ENCODE results near the gene PCNX2. TPM values are rescaled to one million over a fixed set of nuclear protein-coding genes. Genes with fewer than 3 reads are reported as not detected.

PCNX2 gene
- total RNA-seq, 2 donors from 2014 or later = 8.4 to 23.2 TPM

DNA sequence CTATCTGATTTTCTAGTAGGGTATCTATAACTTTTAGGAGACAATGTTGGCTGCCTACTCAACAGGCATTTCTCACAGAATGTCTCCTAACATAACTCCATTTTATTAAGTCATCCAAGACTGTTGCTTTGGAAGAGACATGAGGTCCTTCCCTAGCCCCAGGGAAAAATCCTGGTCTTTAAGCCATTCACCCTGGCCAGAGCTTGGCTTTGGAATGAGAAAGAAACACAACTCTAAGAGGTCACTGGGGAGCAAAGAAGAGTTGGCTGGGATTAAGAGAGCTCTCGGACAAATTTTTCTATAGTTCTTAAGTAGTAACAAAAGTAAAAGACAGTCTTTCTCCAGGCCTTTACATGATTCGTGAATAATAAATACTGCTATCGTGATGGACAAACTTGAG lies 57.9 kb downstream of the PCNX2 start:
- no peaks in the 10 kb centered on the region for H3K36me3 ChIP-seq
- peaks cover 3% of the 10 kb centered on the region for H3K4me1 ChIP-seq (replicated peaks)
- no peak for TF ChIP-seq CTCF (IDR thresholded peaks at IDR 0.05)
- TF ChIP-seq POLR2A (IDR thresholded peaks at IDR 0.05) = no peak
- no peak for TF ChIP-seq POLR2AphosphoS5 (IDR thresholded peaks at IDR 0.05)
- H3K4me3 ChIP-seq = no peak overlapping the region
- no peaks in the 10 kb centered on the region for H3K9me3 ChIP-seq
- H3K27me3 ChIP-seq (replicated peaks; ENCODE audit: insufficient read depth) = no peaks in the 10 kb centered on the region
- 91% methylated on average over 3 of the region's 3 CpGs for WGBS
- intact Hi-C loops (cut with DNase I) = no loop called here
- H3K27ac ChIP-seq = no peak overlapping the region
- DNase-seq (ENCODE audit: low spot score) = no peak

GRCh38 chr1:233233508-233234040 lies 62.0 kb downstream of the PCNX2 start:
- Histone ChIP-seq H3K9me3 (no peaks in the 10 kb centered on the region), H3K36me3 (no peaks in the 10 kb centered on the region), H3K4me3 (no peak overlapping the region), H3K27me3 (replicated peaks; ENCODE audit: insufficient read depth) (no peaks in the 10 kb centered on the region), H3K4me1 (replicated peaks) (no peaks in the 10 kb centered on the region), H3K27ac (no peak overlapping the region)
- DNase-seq (ENCODE audit: low spot score) = no peak
- TF ChIP-seq CTCF (IDR thresholded peaks at IDR 0.05) = no peak
- no peak for TF ChIP-seq POLR2AphosphoS5 (IDR thresholded peaks at IDR 0.05)
- TF ChIP-seq POLR2A (IDR thresholded peaks at IDR 0.05) = no peak
- intact Hi-C loops (cut with DNase I) = no loop called here
- 87% methylated on average over 5 of the region's 5 CpGs for WGBS

DNA sequence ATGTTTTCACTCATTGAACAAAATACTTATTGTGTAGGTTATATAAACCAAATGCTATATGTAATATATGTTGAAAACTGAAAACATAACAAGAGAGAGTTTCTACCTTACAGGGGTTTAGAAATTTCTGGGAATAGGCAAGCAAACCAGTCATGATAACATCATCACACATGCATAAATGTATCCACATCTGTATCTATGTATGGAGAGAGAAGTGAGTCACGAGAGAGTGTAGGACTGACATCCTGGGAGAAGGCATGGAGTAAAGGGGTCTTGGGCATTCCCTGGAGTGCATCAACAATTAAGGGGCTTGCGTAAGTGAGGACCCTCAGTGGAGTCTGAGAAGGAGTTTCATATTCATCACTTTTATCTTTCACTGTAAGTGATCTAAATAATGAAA lies 65.5 kb downstream of the PCNX2 start:
- Histone ChIP-seq H3K4me1 (replicated peaks) (no peaks in the 10 kb centered on the region), H3K27me3 (replicated peaks; ENCODE audit: insufficient read depth) (no peaks in the 10 kb centered on the region), H3K36me3 (no peaks in the 10 kb centered on the region), H3K27ac (no peak overlapping the region), H3K9me3 (no peaks in the 10 kb centered on the region), H3K4me3 (no peak overlapping the region)
- TF ChIP-seq POLR2AphosphoS5 (IDR thresholded peaks at IDR 0.05) = no peak
- no peak for TF ChIP-seq POLR2A (IDR thresholded peaks at IDR 0.05)
- no peak for TF ChIP-seq CTCF (IDR thresholded peaks at IDR 0.05)
- 85% methylated on average over 2 of the region's 2 CpGs for WGBS
- no peak for DNase-seq (ENCODE audit: low spot score)
- intact Hi-C loops (cut with DNase I) = no loop called here

DNA sequence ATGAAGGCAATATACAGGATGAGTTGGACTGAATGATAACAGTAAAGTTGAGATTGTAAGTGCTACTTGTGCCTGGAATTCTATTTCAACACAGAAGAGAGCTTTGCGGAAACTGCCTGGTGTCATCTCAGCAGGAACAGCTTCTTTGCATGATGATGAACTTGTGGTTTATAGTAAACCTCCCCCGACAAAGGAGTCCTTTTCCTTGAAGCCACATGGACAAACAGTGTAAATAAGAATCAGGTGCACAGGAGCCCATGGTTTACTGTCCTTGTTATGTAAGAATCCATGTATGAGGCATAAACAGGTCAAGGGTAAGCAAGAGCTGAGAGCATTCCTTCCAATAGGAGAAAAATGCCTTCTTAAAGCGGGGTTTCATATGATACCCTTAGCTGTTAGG lies 66.2 kb downstream of the PCNX2 start:
- H3K27ac ChIP-seq = no peak overlapping the region
- intact Hi-C loops (cut with DNase I) = no loop called here
- H3K4me3 ChIP-seq = no peak overlapping the region
- H3K27me3 ChIP-seq (replicated peaks; ENCODE audit: insufficient read depth) = no peaks in the 10 kb centered on the region
- WGBS = 92% methylated on average over 3 of the region's 3 CpGs
- no peak for TF ChIP-seq CTCF (IDR thresholded peaks at IDR 0.05)
- no peak for TF ChIP-seq POLR2AphosphoS5 (IDR thresholded peaks at IDR 0.05)
- no peak for TF ChIP-seq POLR2A (IDR thresholded peaks at IDR 0.05)
- H3K36me3 ChIP-seq = no peaks in the 10 kb centered on the region
- H3K4me1 ChIP-seq (replicated peaks) = no peaks in the 10 kb centered on the region
- H3K9me3 ChIP-seq = no peaks in the 10 kb centered on the region
- DNase-seq (ENCODE audit: low spot score) = no peak

- Histone ChIP-seq H3K27me3 (replicated peaks; ENCODE audit: insufficient read depth) (no peaks in the 10 kb centered on the region), H3K36me3 (no peaks in the 10 kb centered on the region), H3K9me3 (no peaks in the 10 kb centered on the region), H3K4me3 (no peak overlapping the region), H3K27ac (no peak overlapping the region), H3K4me1 (replicated peaks) (no peaks in the 10 kb centered on the region)
- TF ChIP-seq POLR2AphosphoS5 (IDR thresholded peaks at IDR 0.05) (no peak), POLR2A (IDR thresholded peaks at IDR 0.05) (no peak), CTCF (IDR thresholded peaks at IDR 0.05) (no peak)
- 65% methylated on average over 4 of the region's 4 CpGs for WGBS
- intact Hi-C loops (cut with DNase I) = no loop called here
- DNase-seq (ENCODE audit: low spot score) = no peak
Measured at GRCh38 chr1:233227930-233228465, 67.5 kb downstream of the PCNX2 start.

Data from prostate gland (tissue), 2 donors.